ENCODE results near the gene CA14.
"Not testable (repeated sequence)": the region's sequence is repeated elsewhere in the genome, so short reads cannot be mapped to it uniquely, and the experiment has no call there.

CA14 gene

GRCh38 chr1:150280138-150280707 lies 22.6 kb downstream of the CA14 start:
- no peak for DNase-seq (ENCODE audit: extremely low read depth in 1 of 2, low read depth in 1 of 2)

- DNase-seq (ENCODE audit: extremely low read depth in 1 of 2, low read depth in 1 of 2): peak in 1 of 2 donors; percentile 31
These were observed 23.7 kb downstream of the CA14 start for GRCh38 chr1:150281221-150281757.

GRCh38 chr1:150281758-150282557 lies 24.4 kb downstream of the CA14 start, which contains the start of gene CIART:
Gene CIART, plus strand, starts transcription at chr1:150282554. Its CDS starts 714 bp downstream, at chr1:150283268.
- DNase-seq (ENCODE audit: extremely low read depth in 1 of 2, low read depth in 1 of 2): peak in 1 of 2 donors; percentile 70

DNA sequence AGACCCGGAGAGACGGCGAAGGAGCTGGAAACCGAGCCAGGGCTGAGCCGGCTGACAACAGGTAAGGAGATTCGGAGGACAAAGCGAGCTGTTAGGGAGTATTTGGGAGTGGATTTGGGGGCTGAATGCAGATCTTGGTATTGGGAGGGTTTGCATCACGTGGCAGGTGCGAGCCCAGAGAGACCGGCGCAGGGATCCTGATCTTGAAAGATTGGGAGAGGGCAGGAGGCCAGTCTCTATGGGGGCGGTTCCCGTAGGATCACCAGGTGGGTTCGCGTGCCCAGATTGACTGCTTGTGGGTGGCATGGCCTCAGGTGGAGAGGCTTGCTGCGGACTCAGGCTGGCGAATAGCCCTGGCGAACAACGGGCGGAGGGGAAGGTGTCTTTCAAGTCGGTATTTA lies 25.0 kb downstream of the CA14 start:
- no peak for DNase-seq (ENCODE audit: extremely low read depth in 1 of 2, low read depth in 1 of 2)

- no peak for DNase-seq (ENCODE audit: extremely low read depth in 1 of 2, low read depth in 1 of 2)
These were observed 25.7 kb downstream of the CA14 start for GRCh38 chr1:150283260-150283659.

- no peak for DNase-seq (ENCODE audit: extremely low read depth in 1 of 2, low read depth in 1 of 2)
These were observed 30.8 kb downstream of the CA14 start for GRCh38 chr1:150288382-150288781.

- DNase-seq (ENCODE audit: extremely low read depth in 1 of 2, low read depth in 1 of 2): no peak
These were observed 31.2 kb downstream of the CA14 start for GRCh38 chr1:150288822-150289221.

DNA sequence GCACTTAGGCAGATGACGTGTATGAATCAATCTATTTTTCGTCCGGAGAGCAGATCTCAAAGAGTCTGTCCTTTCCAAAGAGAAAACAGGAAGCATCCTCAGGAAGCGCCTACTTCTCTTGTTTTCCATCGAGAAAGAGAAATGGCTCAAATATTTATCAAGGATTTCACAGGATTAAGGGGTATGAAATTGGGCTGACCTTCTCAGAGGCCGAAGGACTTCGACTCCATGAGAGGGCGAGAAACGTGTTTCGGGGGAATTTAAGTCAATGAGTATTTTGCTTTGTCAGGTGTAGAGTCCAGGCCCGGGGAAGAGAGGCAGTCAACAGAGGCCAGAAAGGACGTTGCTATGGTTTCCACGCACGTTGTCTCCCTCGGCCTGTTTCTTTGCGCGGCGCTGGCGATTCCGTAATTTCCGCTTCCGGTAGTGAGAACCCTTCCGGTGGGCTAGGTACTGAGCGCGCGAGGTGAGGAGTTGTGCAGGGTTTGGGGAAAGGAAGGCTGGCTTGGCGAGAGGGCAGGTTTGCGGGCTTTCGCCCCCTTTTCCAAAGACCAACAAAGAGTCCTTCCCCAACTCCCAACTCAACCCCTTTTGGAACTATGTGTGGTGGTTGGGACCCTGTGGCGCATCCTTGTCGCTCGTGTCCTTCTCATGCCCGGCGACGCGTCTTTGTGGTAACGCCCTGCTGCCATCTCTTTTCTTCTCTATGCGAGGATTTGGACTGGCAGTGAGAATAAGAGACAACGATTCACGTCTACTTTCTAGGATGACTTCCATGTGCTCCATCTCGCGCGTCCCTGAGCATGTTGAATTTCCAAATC lies 36.1 kb downstream of the CA14 start, which contains the start of gene MRPS21:
Gene MRPS21 (plus strand): TSS at position 429 of the 821 bp plus-strand sequence. CDS start 506 bp downstream, outside the sequence.
- peak; percentile 76 to 86 for DNase-seq (ENCODE audit: extremely low read depth in 1 of 2, low read depth in 1 of 2)

GRCh38 chr1:150295476-150295875 lies 37.9 kb downstream of the CA14 start:
- DNase-seq (ENCODE audit: extremely low read depth in 1 of 2, low read depth in 1 of 2): no peak

GRCh38 chr1:150299716-150300115 lies 42.1 kb downstream of the CA14 start:
- DNase-seq (ENCODE audit: extremely low read depth in 1 of 2, low read depth in 1 of 2): no peak

GRCh38 chr1:150302338-150302737 lies 44.8 kb downstream of the CA14 start:
- DNase-seq (ENCODE audit: extremely low read depth in 1 of 2, low read depth in 1 of 2): no peak

GRCh38 chr1:150302902-150303301 lies 45.3 kb downstream of the CA14 start:
- no peak for DNase-seq (ENCODE audit: extremely low read depth in 1 of 2, low read depth in 1 of 2)

DNA sequence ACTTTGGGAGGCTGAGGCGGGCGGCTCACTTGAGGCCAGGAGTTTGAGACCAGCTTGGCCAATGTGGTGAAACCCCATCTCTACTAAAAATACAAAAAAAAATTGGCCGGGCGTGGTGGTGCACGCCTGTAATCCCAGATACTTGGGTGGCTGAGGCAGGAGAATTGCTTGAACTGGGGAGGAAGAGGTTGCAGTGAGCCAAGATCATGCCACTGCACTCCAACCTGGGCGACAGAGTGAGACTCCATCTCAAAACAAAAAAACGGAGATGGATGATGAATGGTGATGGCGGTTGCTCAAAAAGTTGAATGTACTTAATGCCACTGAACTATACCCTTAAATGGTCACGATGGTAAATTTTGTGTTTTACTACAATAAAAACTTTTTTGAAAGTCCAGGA lies 51.0 kb downstream of the CA14 start:
- not testable (repeated sequence) for DNase-seq (ENCODE audit: extremely low read depth in 1 of 2, low read depth in 1 of 2)

GRCh38 chr1:150309758-150310508 lies 52.4 kb downstream of the CA14 start:
- no peak for DNase-seq (ENCODE audit: extremely low read depth in 1 of 2, low read depth in 1 of 2)

DNA sequence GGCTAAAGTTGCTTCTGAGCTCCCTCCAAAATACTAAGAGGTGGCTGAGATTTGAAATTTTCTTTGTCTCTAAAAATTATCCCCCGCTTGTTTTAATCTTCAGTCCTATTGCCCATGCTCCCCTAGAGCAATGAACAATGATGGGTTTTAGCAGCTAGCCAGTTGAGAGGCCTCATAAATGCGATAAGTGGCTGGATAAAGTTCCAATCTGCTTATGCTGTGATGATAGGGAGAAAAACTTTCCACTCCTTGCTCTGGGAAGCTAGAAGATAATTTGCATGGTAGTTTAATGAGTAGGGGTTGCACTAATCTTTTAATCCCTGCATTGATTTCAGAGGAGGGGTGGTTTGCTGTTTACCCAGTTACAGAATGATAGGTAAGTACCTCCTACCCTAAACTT lies 54.2 kb downstream of the CA14 start:
- DNase-seq (ENCODE audit: extremely low read depth in 1 of 2, low read depth in 1 of 2): no peak

Data from stimulated activated CD8-positive, alpha-beta memory T cell treated with anti-CD3 and anti-CD28 coated beads, Interleukin-7, amount 100 ng/mL, for 48 hours (primary cell).